SK-N-MC (cell line): ENCODE measurements around the gene ADPRH.

Source experiments
- EZH2 ChIP-seq: fragments of 200-600 bp; sonication (generic); IDR thresholded peaks from one replicate; pipeline ENCODE4 v1.6.1; 2017; ENCODE audit warnings: antibody characterized with exemption
- FOXP2 ChIP-seq: optimal IDR thresholded peaks from 2 replicates; pipeline ENCODE3; 2011; ENCODE audit warnings: mild to moderate bottlenecking, moderate library complexity; ENCODE audit not compliant: insufficient read depth; ENCODE audit errors: extremely low read length, control extremely low read depth

- no peak for TF ChIP-seq EZH2
- no peak for TF ChIP-seq FOXP2
Measured at GRCh38 chr3:119571230-119571629, 8.1 kb upstream of the ADPRH start.
